Ovary (tissue), 3 donors: ENCODE measurements around the gene MT1X.

ENCODE experiments used
- CTCF ChIP-seq, 3 donors: fragments of 450-650 bp in 2 of 3; fragments of 200-600 bp in 1 of 3; IDR thresholded peaks; one replicate each; pipeline versions ENCODE4 v1.5.1 to v1.8.0; 2016 to 2022; ENCODE audit warnings: antibody characterized with exemption in 3 of 3, mild to moderate bottlenecking in 1 of 3
- POLR2A ChIP-seq: fragments of 450-650 bp; IDR thresholded peaks from one replicate; pipeline ENCODE4 v1.6.1; 2017; ENCODE audit warnings: antibody characterized with exemption, mild to moderate bottlenecking, moderate library complexity
- donor health status: DM: no; HTN: no; CAD: no.

GRCh38 chr16:56664506-56664905 lies 17.8 kb upstream of the MT1X start:
- TF ChIP-seq CTCF (IDR thresholded peaks at IDR 0.05), result no peak
- TF ChIP-seq POLR2A, result no peak
